ENCODE data around the gene EVC.
"Not testable (repeated sequence)": the region's sequence is repeated elsewhere in the genome, so short reads cannot be mapped to it uniquely, and the experiment has no call there.

EVC gene

DNA sequence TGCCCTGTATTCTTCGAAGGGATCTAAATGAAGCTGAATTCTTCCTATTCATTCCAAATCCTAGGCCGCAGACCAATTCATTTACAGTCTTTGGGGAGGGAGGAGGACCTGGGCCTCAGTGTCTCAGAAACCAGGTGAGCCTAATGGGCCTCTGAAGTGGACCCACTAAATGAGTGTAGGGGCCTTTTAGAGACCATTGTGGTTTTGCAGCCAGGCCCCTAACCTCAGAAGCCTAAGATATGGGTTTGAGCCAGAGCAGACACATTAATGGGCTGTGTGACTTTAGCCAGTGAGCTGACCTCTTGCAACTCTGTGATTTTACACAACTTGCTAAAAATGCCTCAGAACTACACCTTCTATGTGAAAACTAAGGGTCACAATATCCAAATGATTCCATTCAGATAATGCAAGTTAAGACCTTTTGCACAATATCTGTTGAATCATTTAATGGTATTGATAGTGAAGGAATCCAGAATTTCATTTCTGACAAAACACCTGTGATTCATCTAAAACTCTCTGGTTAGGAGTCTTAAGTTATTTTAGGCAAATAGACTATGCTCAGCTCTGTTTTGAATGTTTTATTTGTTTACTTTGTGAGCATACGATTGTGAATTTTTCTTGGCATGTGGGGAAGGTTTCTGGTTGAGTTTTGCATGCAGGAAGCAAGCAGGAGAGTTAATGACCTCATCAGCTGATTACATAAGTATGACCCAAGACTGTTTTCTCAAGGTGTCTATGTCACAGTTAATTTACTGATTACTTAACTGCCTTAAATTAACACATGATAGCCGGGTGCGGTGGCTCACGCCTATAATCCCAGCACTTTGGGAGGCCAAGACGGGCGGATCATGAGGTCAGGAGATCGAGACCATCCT lies 75.0 kb downstream of the EVC start:
- no peak for DNase-seq (ENCODE audit: low read depth)

GRCh38 chr4:5787311-5787710 lies 76.3 kb downstream of the EVC start:
- DNase-seq (ENCODE audit: low read depth): no peak

DNA sequence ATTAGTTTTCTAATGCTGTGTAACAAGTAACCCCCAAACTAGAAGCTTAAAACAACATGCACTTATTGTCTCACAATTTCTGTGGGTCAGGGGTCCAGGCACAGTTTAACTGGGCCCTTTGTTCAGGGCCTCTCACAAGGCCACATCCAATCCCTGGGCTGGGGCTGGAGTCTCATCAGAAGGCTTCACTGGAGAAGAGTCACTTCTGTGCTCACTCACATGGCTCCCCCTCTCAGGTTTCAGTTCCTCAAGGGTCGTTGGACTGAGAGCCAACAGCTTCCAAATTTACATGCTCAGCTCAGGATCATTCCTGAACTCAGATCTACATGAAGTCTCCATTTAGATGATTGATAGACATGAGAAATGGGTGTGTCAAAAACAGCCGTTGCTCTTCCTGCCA lies 77.1 kb downstream of the EVC start:
- DNase-seq (ENCODE audit: low read depth): no peak

DNA sequence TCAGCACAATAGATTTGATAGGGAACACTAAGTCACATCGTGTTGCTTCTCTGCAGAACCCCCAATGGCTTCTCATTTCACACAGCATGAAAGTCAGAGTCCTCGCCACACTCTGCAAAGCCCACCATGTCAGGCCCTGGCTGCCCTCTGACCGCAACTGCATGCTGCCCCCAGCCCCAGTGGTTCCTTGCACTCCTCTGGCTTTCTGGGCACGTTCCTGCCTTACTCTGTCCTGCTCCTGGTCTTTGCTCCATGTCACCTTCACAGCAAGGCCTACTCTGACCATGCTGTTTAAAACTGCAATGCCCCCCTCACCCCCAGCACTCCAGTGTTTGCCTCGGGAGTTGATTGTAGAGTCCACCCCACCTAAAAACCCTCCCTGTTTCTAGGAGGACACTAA lies 78.1 kb downstream of the EVC start:
- no peak for DNase-seq (ENCODE audit: low read depth)

- DNase-seq (ENCODE audit: low read depth): no peak
Observed at GRCh38 chr4:5790546-5790857, 79.5 kb downstream of the EVC start.

DNA sequence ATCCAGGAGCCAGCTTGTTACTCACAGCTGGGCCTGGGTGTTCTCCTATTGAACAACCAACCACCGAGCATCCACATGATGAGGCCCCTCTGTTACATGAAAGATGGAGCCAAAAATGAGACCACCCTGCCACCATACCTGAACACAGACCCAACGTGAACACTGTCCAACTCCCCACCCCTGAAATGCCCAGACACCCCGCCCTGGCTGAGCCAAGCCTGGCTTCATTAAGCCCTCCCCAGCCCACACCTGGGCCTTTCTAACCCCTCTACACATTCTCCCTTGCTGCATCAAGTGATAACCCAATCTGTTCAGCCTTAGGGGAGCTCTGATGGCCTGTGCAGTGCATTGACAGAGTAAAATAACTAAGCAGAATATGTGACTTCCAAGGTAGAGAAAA lies 80.7 kb downstream of the EVC start:
- no peak for DNase-seq (ENCODE audit: low read depth)

DNA sequence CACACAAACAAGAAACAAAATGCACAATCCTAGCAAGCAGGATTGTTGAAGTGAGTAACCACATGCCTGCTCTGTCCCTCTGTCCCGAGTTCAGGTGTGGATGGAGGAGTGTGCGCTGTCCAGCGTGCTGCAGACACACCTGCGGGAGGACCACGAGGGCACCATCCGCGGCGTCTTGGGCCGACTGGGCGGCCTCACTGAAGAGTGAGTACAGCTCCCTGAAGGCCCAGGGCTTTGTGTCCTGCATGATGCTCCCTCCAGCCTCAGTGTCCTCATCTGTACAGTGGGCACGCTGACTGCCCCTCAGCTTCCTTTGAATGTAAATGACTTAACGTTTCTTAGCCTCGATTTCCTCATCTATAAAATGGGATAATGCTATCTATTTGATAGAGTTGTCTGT lies 82.5 kb downstream of the EVC start:
- DNase-seq (ENCODE audit: low read depth): no peak

GRCh38 chr4:5795580-5795979 lies 84.6 kb downstream of the EVC start:
- DNase-seq (ENCODE audit: low read depth): no peak

DNA sequence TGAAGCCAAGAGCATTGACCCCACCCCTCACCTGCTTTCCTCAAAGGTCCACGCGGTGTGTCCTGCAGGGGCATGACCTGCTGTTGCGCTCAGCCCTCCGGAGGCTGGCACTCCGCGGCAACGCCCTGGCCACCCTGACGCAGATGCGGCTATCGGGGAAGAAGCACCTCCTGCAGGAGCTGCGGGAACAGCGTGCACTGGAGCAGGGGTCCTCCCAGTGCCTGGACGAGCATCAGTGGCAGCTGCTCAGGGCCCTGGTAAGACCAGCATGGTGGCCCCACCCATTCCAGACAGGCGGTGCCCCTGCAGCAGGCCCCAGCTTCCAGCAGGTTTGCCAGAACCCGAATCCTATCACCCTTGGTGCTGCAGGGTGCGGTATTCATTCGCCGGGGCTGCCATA lies 86.0 kb downstream of the EVC start:
- DNase-seq (ENCODE audit: low read depth): no peak

- no peak for DNase-seq (ENCODE audit: low read depth)
Observed at GRCh38 chr4:5797866-5798265, 86.9 kb downstream of the EVC start.

DNA sequence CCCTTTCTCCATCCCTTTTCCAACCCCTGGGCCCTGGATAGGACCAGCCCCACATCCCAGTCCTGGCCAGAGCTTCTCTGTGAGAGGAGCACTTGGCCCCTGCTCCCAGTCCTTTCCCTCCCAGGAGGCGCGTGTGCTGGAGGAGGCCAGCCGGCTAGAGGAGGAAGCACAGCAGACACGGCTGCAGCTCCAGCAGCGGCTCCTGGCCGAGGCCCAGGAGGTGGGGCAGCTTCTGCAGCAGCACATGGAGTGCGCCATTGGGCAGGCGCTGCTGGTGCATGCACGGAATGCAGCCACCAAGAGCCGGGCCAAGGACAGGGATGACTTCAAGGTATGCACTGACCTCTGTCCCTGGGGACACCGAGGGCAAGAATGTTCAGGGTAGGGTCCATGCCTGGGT lies 87.5 kb downstream of the EVC start:
- DNase-seq (ENCODE audit: low read depth): no peak

DNA sequence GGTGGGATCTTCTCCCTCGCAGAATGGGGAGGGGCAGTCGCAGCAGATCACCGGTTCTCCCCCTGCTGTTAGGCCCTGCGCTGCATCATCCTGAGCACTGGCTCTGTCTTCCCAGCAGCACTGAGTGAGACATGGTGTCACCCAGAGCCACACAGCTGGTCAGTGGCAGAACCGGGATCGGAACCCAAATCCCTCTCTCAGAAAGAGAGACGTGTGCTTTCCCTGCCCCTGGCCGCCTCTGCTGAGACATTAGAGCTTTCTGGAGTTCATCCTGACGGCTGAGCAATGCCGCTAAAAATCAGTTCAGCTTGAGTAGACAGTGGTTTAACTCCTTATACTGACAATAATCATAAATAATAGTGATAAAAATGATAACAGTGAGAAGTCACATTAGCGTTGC lies 87.9 kb downstream of the EVC start:
- no peak for DNase-seq (ENCODE audit: low read depth)

- no peak for DNase-seq (ENCODE audit: low read depth)
Observed at GRCh38 chr4:5799406-5799805, 88.4 kb downstream of the EVC start.

DNA sequence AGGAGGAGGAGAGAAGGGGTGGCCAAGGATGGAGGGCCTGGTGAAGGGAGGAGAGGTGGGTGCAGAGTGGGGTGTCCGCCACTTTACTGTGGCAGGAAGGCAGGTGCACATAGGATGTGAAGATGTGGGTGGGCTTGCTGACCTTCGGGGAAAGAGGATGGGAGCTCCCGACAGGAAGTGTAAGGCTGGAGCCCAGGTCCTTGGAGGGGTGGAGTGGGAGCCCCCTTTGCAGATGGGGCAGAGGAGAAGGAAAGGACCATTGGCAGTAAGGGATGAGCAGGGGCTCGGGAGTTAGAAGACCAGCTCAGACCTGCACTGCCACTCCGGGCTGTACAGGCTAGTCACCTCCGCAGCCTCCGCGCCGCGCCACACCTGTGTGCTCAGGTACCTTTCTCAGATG lies 89.5 kb downstream of the EVC start:
- no peak for DNase-seq (ENCODE audit: low read depth)

GRCh38 chr4:5801696-5802095 lies 90.7 kb downstream of the EVC start:
- no peak for DNase-seq (ENCODE audit: low read depth)

GRCh38 chr4:5802565-5802964 lies 91.6 kb downstream of the EVC start:
- no peak for DNase-seq (ENCODE audit: low read depth)

DNA sequence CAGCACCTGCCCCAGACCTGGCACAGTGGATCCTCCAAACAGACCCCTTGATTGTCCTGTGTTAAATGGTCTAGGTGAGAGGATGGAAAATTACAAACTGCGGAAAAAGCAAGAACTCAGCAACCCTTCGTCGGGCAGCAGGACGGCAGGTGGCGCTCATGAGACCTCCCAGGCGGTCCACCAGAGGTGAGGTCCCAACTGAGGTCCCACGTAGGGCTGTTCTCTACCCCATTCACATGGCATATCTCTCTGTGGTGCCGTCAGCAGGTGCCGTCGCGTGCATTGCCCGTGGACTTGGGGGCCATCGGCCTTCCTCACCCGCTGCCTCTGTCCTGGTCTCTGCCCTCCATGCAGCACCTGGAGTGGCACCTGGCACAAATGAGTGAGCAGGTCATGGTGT lies 93.7 kb downstream of the EVC start:
- no peak for DNase-seq (ENCODE audit: low read depth)

- DNase-seq (ENCODE audit: low read depth): no peak
Observed at GRCh38 chr4:5805270-5805669, 94.3 kb downstream of the EVC start.

- DNase-seq (ENCODE audit: low read depth): no peak
Observed at GRCh38 chr4:5808081-5808741, 97.2 kb downstream of the EVC start.

DNA sequence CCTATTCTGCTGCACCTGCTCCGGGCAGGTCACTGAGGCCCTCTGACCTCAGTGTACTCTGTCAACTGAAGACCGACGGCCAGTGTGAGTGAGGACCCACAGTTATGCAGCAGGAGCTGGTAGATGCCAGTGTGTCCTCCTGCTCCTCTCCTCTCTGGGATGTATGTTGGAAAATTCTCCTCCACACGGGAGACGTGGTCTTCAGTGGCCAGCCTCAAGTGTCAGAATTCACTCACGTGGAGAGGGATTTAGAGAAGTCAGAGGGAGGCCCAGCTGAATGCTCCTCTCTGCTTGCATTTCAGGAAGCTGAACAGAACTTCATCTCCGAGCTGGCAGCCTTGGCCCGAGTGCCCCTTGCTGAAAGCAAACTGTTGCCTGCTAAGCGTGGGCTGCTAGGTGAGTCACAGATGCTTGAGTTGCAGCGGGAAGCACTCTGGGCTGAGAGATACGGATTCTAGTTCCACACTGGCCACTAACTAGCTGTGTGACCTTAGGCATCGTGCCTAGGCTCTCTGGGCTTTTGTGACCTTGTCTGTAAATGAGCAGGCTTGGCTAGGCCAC lies 98.3 kb downstream of the EVC start:
- no peak for DNase-seq (ENCODE audit: low read depth)

DNA sequence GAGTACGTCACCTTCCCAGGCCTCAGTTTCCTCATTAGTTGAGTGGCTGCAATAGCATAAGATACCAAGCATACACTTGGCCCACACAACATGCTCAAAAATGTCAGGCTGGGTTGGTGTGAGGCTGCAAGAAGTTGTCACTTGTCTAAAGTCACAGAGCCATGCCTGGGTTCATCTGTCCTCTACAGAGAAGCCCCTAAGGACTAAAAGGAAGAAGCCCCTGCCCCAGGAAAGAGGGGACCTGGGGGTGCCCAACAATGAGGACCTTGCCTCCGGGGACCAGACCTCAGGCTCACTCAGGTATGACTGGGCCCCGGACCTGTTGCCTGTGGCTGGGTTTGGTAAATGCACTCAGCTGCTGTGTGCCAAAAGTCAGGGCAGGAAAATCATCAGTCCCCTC lies 99.2 kb downstream of the EVC start:
- no peak for DNase-seq (ENCODE audit: low read depth)

GRCh38 chr4:5810770-5811430 lies 99.9 kb downstream of the EVC start:
- DNase-seq (ENCODE audit: low read depth): no peak

GRCh38 chr4:5812057-5812456 lies 101.1 kb downstream of the EVC start:
- not testable (repeated sequence) for DNase-seq (ENCODE audit: low read depth)

All from T follicular helper cell (primary cell).